Transverse colon (tissue), 4 donors: ENCODE results near the gene SMR3B. TPM values are rescaled to one million over a fixed set of nuclear protein-coding genes. Genes with fewer than 3 reads are reported as not detected.

ENCODE experiments used
- DNase-seq: peaks from one replicate; pipeline ENCODE4 v3.0.0-alpha.2; 2019
- H3K27ac ChIP-seq, 4 donors: fragments of 200-600 bp; sonication (generic); 2 replicates each; pipeline ENCODE4 v1.5.1; 2016 to 2018; ENCODE audit warnings: inconsistent platforms in 4 of 4
- H3K27me3 ChIP-seq: fragments of 200-600 bp; sonication (generic); 2 replicates; pipeline ENCODE4 v1.5.1; 2017; ENCODE audit warnings: inconsistent platforms
- H3K36me3 ChIP-seq, 4 donors: fragments of 200-600 bp; sonication (generic); 2 replicates each; pipeline ENCODE4 v1.5.1; 2017 to 2019; ENCODE audit warnings: inconsistent platforms in 4 of 4
- H3K4me1 ChIP-seq, 4 donors: fragments of 200-600 bp; sonication (generic); 2 replicates each; pipeline ENCODE4 v1.5.1; 2017 to 2020; ENCODE audit warnings: inconsistent platforms in 4 of 4
- H3K4me3 ChIP-seq, 4 donors: fragments of 200-600 bp; sonication (generic); 1 replicate in 1 of 4; 2 replicates in 3 of 4; pipeline versions ENCODE4 v1.5.1 to v1.6.1; 2017 to 2019; ENCODE audit warnings: inconsistent platforms in 4 of 4
- H3K9me3 ChIP-seq, 2 donors: fragments of 200-600 bp; sonication (generic); 2 replicates each; pipeline ENCODE4 v1.5.1; 2017 to 2019; ENCODE audit warnings: inconsistent platforms in 2 of 2
- EP300 ChIP-seq: sonication (generic); formaldehyde crosslinking; IDR thresholded peaks from one replicate; pipeline ENCODE4 v1.6.1; 2017; ENCODE audit warnings: antibody characterized with exemption, low read depth
- POLR2A ChIP-seq: fragments of 450-650 bp; IDR thresholded peaks from one replicate; pipeline ENCODE4 v1.6.1; 2016; ENCODE audit warnings: antibody characterized with exemption, mild to moderate bottlenecking, moderate library complexity
- POLR2AphosphoS5 ChIP-seq, 3 donors: sonication (generic); formaldehyde crosslinking; IDR thresholded peaks; one replicate each; pipeline ENCODE4 v1.6.1; 2016; ENCODE audit warnings: antibody characterized with exemption in 3 of 3
- WGBS, 2 donors: methylation state at CpG; one replicate each; pipeline ENCODE4 v1.1.5; 2018; ENCODE audit warnings: low coverage in 1 of 2; 5-methylcytosine and 5-hydroxymethylcytosine counted together
- in situ Hi-C, 4 donors: fragments of 200-750 bp; cut with MboI; loops; one replicate each; pipeline versions ENCODE4 v1.15.0 to v1.15.1; 2017; ENCODE audit warnings: low sequenced_read_pairs in 3 of 4, low pct_ligation_motif_present in 1 of 4, low pct_unique_long_range_greater_than_20kb in 1 of 4
- intact Hi-C: fragments of 100-400 bp; cut with DNase I; formaldehyde crosslinking; loops from one replicate; pipeline ENCODE4 v1.15.1; 2023; ENCODE audit warnings: low total_unique reads
- total RNA-seq, 4 donors: library from RNA; depleted of rRNA; stranded (reverse); fragments of >200 nt; gene quantifications; one replicate each; pipeline ENCODE4 v1.1.0, GENCODE V29; 2016
- TF ChIP-seq, protein P1 (sequence below), 5 experiments: fragments of 200-600 bp in 3 of 5; fragments of 450-650 bp in 2 of 5; sonication (generic) in 3 of 5; IDR thresholded peaks; 1 replicate in 2 of 5; 2 replicates in 3 of 5; pipeline ENCODE4 v1.5.1; 2016 to 2017; ENCODE audit warnings: antibody characterized with exemption in 5 of 5, inconsistent platforms in 3 of 5, mild to moderate bottlenecking in 2 of 5, moderate library complexity in 1 of 5

The SMR3B gene
- total RNA-seq, 4 donors from 2014 or later: not detected

DNA sequence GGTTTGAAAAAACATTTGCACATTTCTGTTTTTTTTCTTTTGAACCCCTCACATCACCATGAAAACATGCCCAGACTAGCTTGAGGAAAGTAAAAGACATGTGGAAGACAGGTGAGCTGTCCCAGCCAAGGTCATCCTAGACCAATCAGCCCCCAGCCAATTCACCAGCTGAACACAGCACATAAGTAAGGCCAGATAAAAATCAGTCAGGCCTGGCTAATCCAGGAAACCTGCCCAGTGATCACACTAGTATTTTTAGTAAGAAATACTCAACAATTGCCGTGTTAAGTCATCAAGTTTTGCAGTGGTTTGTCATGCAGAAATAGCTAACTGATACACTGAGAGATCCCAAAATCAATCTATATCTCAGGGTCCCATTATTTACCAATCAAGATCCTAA, 26.7 kb upstream of the SMR3B start:
- H3K27me3 ChIP-seq: no peaks in the 10 kb centered on the region
- no peaks in the 10 kb centered on the region for H3K4me1 ChIP-seq
- intact Hi-C loops: no loop called here
- no peak overlapping the region for H3K27ac ChIP-seq
- no peaks in the 10 kb centered on the region for H3K9me3 ChIP-seq
- H3K36me3 ChIP-seq: no peaks in the 10 kb centered on the region
- in situ Hi-C loops: no loop called here
- 38% methylated on average over 1 of the region's 1 CpG; no CpG with 5 or more reads in 1 of the 2 donors for WGBS, 2 donors
- no peak for DNase-seq
- no peak for TF ChIP-seq EP300
- TF ChIP-seq POLR2A: no peak
- TF ChIP-seq, protein P1, sequence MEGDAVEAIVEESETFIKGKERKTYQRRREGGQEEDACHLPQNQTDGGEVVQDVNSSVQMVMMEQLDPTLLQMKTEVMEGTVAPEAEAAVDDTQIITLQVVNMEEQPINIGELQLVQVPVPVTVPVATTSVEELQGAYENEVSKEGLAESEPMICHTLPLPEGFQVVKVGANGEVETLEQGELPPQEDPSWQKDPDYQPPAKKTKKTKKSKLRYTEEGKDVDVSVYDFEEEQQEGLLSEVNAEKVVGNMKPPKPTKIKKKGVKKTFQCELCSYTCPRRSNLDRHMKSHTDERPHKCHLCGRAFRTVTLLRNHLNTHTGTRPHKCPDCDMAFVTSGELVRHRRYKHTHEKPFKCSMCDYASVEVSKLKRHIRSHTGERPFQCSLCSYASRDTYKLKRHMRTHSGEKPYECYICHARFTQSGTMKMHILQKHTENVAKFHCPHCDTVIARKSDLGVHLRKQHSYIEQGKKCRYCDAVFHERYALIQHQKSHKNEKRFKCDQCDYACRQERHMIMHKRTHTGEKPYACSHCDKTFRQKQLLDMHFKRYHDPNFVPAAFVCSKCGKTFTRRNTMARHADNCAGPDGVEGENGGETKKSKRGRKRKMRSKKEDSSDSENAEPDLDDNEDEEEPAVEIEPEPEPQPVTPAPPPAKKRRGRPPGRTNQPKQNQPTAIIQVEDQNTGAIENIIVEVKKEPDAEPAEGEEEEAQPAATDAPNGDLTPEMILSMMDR (IDR thresholded peaks at IDR 0.05): no peak
- no peak for TF ChIP-seq POLR2AphosphoS5 (IDR thresholded peaks at IDR 0.05)
- H3K4me3 ChIP-seq: no peak overlapping the region

DNA sequence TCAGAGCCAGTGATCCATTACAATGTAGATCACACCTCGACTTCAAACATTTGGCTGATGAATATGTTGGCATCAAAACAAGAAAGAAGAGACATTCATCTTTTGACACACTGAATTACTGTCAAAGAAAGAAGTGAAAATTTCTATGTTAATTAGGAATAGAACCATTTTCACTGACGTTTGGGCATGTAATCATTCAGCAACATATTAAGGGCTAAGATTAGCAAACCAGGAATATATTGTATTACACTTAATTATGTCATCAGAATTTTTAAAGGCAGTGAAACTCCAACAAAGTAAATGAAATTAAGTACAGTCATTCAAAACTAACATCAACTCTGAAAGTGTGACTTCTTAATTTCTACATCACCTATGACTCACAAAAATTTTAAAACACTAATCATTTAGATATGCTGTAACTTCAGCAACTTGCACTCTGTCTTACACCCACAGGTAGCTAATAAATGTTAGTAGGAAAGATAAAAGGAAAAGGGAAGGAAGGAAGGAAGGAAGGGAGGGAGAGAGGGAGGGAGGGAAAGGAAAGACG, 23.7 kb upstream of the SMR3B start:
- TF ChIP-seq POLR2AphosphoS5 (IDR thresholded peaks at IDR 0.05) (no peak), POLR2A (no peak), EP300 (no peak)
- TF ChIP-seq, protein P1 (IDR thresholded peaks at IDR 0.05): no peak
- no peak for DNase-seq
- H3K27ac ChIP-seq: no peak overlapping the region
- no peaks in the 10 kb centered on the region for H3K27me3 ChIP-seq
- 44 to 53% methylated on average over 3 of the region's 3 CpGs for WGBS, 2 donors
- H3K4me3 ChIP-seq: no peak overlapping the region
- H3K36me3 ChIP-seq: no peaks in the 10 kb centered on the region
- intact Hi-C loops (no loop called here), in situ Hi-C loops (no loop called here)
- H3K9me3 ChIP-seq: no peaks in the 10 kb centered on the region
- H3K4me1 ChIP-seq: no peaks in the 10 kb centered on the region

- WGBS, 2 donors: 82 to 93% methylated on average over 2 to 3 of the region's 3 CpGs
- H3K9me3 ChIP-seq: no peaks in the 10 kb centered on the region
- no peak for TF ChIP-seq POLR2A
- no peak for TF ChIP-seq POLR2AphosphoS5 (IDR thresholded peaks at IDR 0.05)
- TF ChIP-seq EP300: no peak
- in situ Hi-C loops: no loop called here
- H3K27me3 ChIP-seq: no peaks in the 10 kb centered on the region
- DNase-seq: no peak
- no peak within 1 kb of the TSS for H3K27ac ChIP-seq
- no peaks in the 10 kb centered on the region for H3K4me1 ChIP-seq
- no peak within 1 kb of the TSS for H3K4me3 ChIP-seq
- H3K36me3 ChIP-seq: no peaks in the 10 kb centered on the region
- intact Hi-C loops: no loop called here
These were observed 22.5 kb upstream of the SMR3B start, which contains the start of gene SMR3A for GRCh38 chr4:70360460-70360859. Gene SMR3A, plus strand, starts transcription at chr4:70360760. Its CDS starts 1,356 bp downstream, at chr4:70362116.

- no peaks in the 10 kb centered on the region for H3K36me3 ChIP-seq
- H3K4me3 ChIP-seq: no peak overlapping the region
- H3K9me3 ChIP-seq: no peaks in the 10 kb centered on the region
- no peak for DNase-seq
- no peaks in the 10 kb centered on the region for H3K4me1 ChIP-seq
- intact Hi-C loops (no loop called here), in situ Hi-C loops (no loop called here)
- H3K27ac ChIP-seq: no peak overlapping the region
- WGBS, 2 donors: 86% methylated on average over 5 of the region's 5 CpGs
- TF ChIP-seq POLR2A: no peak
- no peak for TF ChIP-seq POLR2AphosphoS5 (IDR thresholded peaks at IDR 0.05)
- TF ChIP-seq, protein P1 (IDR thresholded peaks at IDR 0.05): no peak
- no peak for TF ChIP-seq EP300
- H3K27me3 ChIP-seq: no peaks in the 10 kb centered on the region
These were observed 18.9 kb upstream of the SMR3B start for GRCh38 chr4:70364002-70364401.

GRCh38 chr4:70365479-70365878, 17.5 kb upstream of the SMR3B start:
- intact Hi-C loops: no loop called here
- TF ChIP-seq POLR2A (no peak), POLR2AphosphoS5 (IDR thresholded peaks at IDR 0.05) (no peak), EP300 (no peak)
- TF ChIP-seq, protein P1 (IDR thresholded peaks at IDR 0.05): no peak
- DNase-seq: no peak
- Histone ChIP-seq H3K27ac (no peak overlapping the region), H3K9me3 (no peaks in the 10 kb centered on the region), H3K27me3 (no peaks in the 10 kb centered on the region), H3K4me3 (no peak overlapping the region), H3K36me3 (no peaks in the 10 kb centered on the region), H3K4me1 (no peaks in the 10 kb centered on the region)
- in situ Hi-C loops: no loop called here
- 49 to 55% methylated on average over 2 of the region's 2 CpGs for WGBS, 2 donors
